H1 (cell line): ENCODE results near the gene GAK.

Experiments
- BRCA1 ChIP-seq: IDR thresholded peaks from 2 replicates; pipeline ENCODE4 v1.6.1; 2012; ENCODE audit warnings: low read depth, low read length, improper control_type of control experiment
- CTCF ChIP-seq, 3 experiments: IDR thresholded peaks; 1 replicate in 2 of 3; 2 replicates in 1 of 3; pipeline versions ENCODE4 v1.5.1 to v1.6.1; 2011; ENCODE audit warnings: low read length in 3 of 3, mild to moderate bottlenecking in 3 of 3, inconsistent platforms in 2 of 3, low read depth in 1 of 3, moderate library complexity in 1 of 3; ENCODE audit not compliant: insufficient read depth in 1 of 3; ENCODE audit errors: control extremely low read depth in 1 of 3
- NRF1 ChIP-seq: IDR thresholded peaks from 2 replicates; pipeline ENCODE4 v1.6.1; 2011; ENCODE audit warnings: mild to moderate bottlenecking, low read depth, low read length, improper control_type of control experiment
- PHF8 ChIP-seq: fragments of 200-600 bp; sonication (generic); conservative IDR thresholded peaks from 2 replicates; pipeline ENCODE4 v1.7.1; 2012; ENCODE audit warnings: low read depth, mild to moderate bottlenecking, inconsistent platforms, low read length, moderate library complexity
- POLR2A ChIP-seq, 2 experiments: IDR thresholded peaks; 1 replicate in 1 of 2; 2 replicates in 1 of 2; pipeline ENCODE4 v1.6.1; 2011; ENCODE audit warnings: low read depth in 2 of 2, low read length in 2 of 2, mild to moderate bottlenecking in 2 of 2; ENCODE audit errors: control extremely low read depth in 1 of 2
- POLR2AphosphoS5 ChIP-seq: IDR thresholded peaks from 2 replicates; pipeline ENCODE4 v1.6.1; 2011; ENCODE audit warnings: low read depth, low read length
- RNF2 ChIP-seq: fragments of 200-900, 300-1000 bp; sonication (generic); IDR thresholded peaks from 2 replicates; pipeline ENCODE4 v1.7.1; 2016; ENCODE audit warnings: borderline replicate concordance, low read depth, mild to moderate bottlenecking, antibody characterized with exemption, low read length; ENCODE audit not compliant: poor library complexity, severe bottlenecking; ENCODE audit errors: missing control alignments
- SAP30 ChIP-seq: fragments of 300-600 bp; sonication (generic); IDR thresholded peaks from 2 replicates; pipeline ENCODE4 v1.7.1; 2012; ENCODE audit warnings: low read length, moderate library complexity, mild to moderate bottlenecking, inconsistent platforms; ENCODE audit not compliant: insufficient read depth, insufficient replicate concordance
- SP2 ChIP-seq: IDR thresholded peaks from 2 replicates; pipeline ENCODE4 v1.6.1; 2012; ENCODE audit warnings: mild to moderate bottlenecking, low read length, inconsistent platforms
- TAF7 ChIP-seq: optimal IDR thresholded peaks from 2 replicates; pipeline ENCODE3; 2011; ENCODE audit warnings: low read depth, mild to moderate bottlenecking, inconsistent platforms, low read length, moderate library complexity, borderline replicate concordance
- TCF12 ChIP-seq: IDR thresholded peaks from 2 replicates; pipeline ENCODE4 v1.6.1; 2011; ENCODE audit warnings: low read depth, mild to moderate bottlenecking, low read length

- TF ChIP-seq POLR2A (IDR thresholded peaks at IDR 0.05; ENCODE audit: control extremely low read depth in 1 of 2, low read depth in 2 of 2, low read length in 2 of 2) (no peak), PHF8 (no peak), NRF1 (no peak), SP2 (no peak), POLR2AphosphoS5 (no peak), TCF12 (no peak), TAF7 (no peak), CTCF (IDR thresholded peaks at IDR 0.05; ENCODE audit: control extremely low read depth in 1 of 3, insufficient read depth in 1 of 3, low read depth in 1 of 3, low read length in 3 of 3) (no peak), SAP30 (no peak), RNF2 (no peak), BRCA1 (no peak)
Observed at GRCh38 chr4:850323-850945, 81.7 kb downstream of the GAK start.
